Panc1 (cell line): ENCODE measurements around the gene PHOSPHO2. TPM values are rescaled to one million over a fixed set of nuclear protein-coding genes. Genes with fewer than 3 reads are reported as not detected.

ENCODE experiments used
- ATAC-seq: fragments of 200-7000 bp; cut with Tn5 transposase; 2 replicates; pipeline ENCODE4 v1.9.1; 2020; ENCODE audit warnings: mild to moderate bottlenecking, moderate library complexity
- BruUV-seq: library from RNA; stranded (reverse); fragments of 400-500 nt; replicated peaks from 2 replicates; lab custom pipeline; 2021; lab: Mats Ljungman, UMichigan
- CTCF ChIA-PET: fragments of 300-600 bp; sonication (Branson Sonifier 250); formaldehyde crosslinking; loops from one replicate; lab custom pipeline; 2022; ENCODE audit warnings: antibody characterized with exemption; lab: Charles Lee
- POLR2A ChIA-PET: fragments of 300-600 bp; sonication (Branson Sonifier 250); formaldehyde crosslinking; loops from one replicate; lab custom pipeline; 2022; ENCODE audit warnings: antibody characterized with exemption; lab: Charles Lee
- DNase-seq: peaks from one replicate; pipeline ENCODE4 v3.0.0-alpha.2; 2010; ENCODE audit warnings: low read depth, low spot score
- H3K27ac ChIP-seq: 2 replicates; pipeline ENCODE4 v1.5.1; 2011; ENCODE audit warnings: mild to moderate bottlenecking, low read length, inconsistent platforms
- H3K27me3 ChIP-seq: fragments of 200-500 bp; sonication (Bioruptor generic); 2 replicates; pipeline ENCODE4 v1.6.0; 2014; ENCODE audit warnings: low read length, inconsistent platforms; ENCODE audit not compliant: control insufficient read depth, insufficient read depth
- H3K36me3 ChIP-seq: fragments of 200-500 bp; sonication (Bioruptor generic); 2 replicates; pipeline ENCODE4 v1.5.1; 2014; ENCODE audit warnings: inconsistent platforms, mild to moderate bottlenecking, low read length, moderate library complexity; ENCODE audit not compliant: control insufficient read depth, insufficient read depth
- H3K4me1 ChIP-seq: 2 replicates; pipeline ENCODE4 v1.5.1; 2011; ENCODE audit warnings: inconsistent platforms, mild to moderate bottlenecking, low read length, moderate library complexity; ENCODE audit not compliant: control insufficient read depth, insufficient read depth
- H3K4me3 ChIP-seq, 2 experiments: 2 replicates each; pipeline ENCODE4 v1.5.1; 2011 to 2012; ENCODE audit warnings: low read depth in 2 of 2, low read length in 2 of 2, mild to moderate bottlenecking in 2 of 2, inconsistent platforms in 1 of 2, moderate library complexity in 1 of 2
- H3K9me3 ChIP-seq: fragments of 200-500 bp; sonication (Bioruptor generic); 2 replicates; pipeline ENCODE4 v1.5.1; 2014; ENCODE audit warnings: low read depth, mild to moderate bottlenecking, inconsistent platforms, low read length, moderate library complexity; ENCODE audit not compliant: control insufficient read depth, insufficient read depth
- CTCF ChIP-seq: fragments of 450-650 bp; IDR thresholded peaks from 2 replicates; pipeline ENCODE4 v1.5.1; 2017; ENCODE audit warnings: mild to moderate bottlenecking
- POLR2AphosphoS5 ChIP-seq: IDR thresholded peaks from 2 replicates; pipeline ENCODE4 v1.6.1; 2012; ENCODE audit warnings: mild to moderate bottlenecking, low read depth, low read length, moderate library complexity
- REST ChIP-seq, 2 experiments: IDR thresholded peaks; 2 replicates each; pipeline ENCODE4 v1.6.1; 2011 to 2012; ENCODE audit warnings: low read depth in 2 of 2, control low read depth in 1 of 2, low read length in 1 of 2, mild to moderate bottlenecking in 1 of 2, moderate library complexity in 1 of 2; ENCODE audit not compliant: insufficient read depth in 1 of 2
- SIN3A ChIP-seq: IDR thresholded peaks from 2 replicates; pipeline ENCODE4 v1.6.1; 2012; ENCODE audit warnings: low read depth, mild to moderate bottlenecking, low read length, moderate library complexity, borderline replicate concordance; ENCODE audit not compliant: insufficient read depth
- TCF7L2 ChIP-seq: IDR thresholded peaks from 2 replicates; pipeline ENCODE4 v1.6.1; 2011; ENCODE audit warnings: mild to moderate bottlenecking, low read depth, low read length, inconsistent platforms
- in situ Hi-C: cut with HindIII; loops from 2 replicates; pipeline ENCODE4 v1.10.0; 2016; ENCODE audit warnings: low sequenced_read_pairs, low pct_unique_long_range_greater_than_20kb
- intact Hi-C: fragments of 100-400 bp; cut with micrococcal nuclease; formaldehyde crosslinking; loops from one replicate; pipeline ENCODE4 v1.10.0; 2022; ENCODE audit not compliant: unreplicated experiment
- total RNA-seq: library from RNA; stranded (reverse); gene quantifications from one replicate; pipeline ENCODE4 v1.2.1, GENCODE V29; 2021; ENCODE audit not compliant: unreplicated experiment

The PHOSPHO2 gene
- total RNA-seq, 1 experiment from 2014 or later: 6.2 TPM

DNA sequence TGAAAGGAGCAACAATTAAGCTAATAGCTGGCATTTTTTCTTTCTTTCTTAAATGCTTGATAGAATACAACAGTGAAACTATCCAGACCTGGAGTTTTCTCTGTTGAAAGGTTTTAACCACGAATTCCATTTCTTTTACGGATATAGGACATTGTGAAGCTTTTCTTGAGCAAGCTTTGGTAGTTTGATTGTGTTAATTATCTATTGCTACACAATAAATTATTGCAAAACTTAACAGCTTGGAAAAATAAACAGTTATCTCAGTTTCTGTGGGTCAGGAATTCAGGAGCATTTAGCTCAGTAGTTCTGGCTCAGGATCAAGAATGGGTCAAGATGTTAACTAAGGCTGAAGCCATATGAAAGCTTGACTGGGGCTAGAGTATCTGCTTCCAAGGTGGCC, 11.7 kb downstream of the PHOSPHO2 start:
- Histone ChIP-seq H3K9me3 (no peaks in the 10 kb centered on the region), H3K27me3 (no peaks in the 10 kb centered on the region), H3K4me3 (no peak overlapping the region), H3K4me1 (no peaks in the 10 kb centered on the region), H3K27ac (no peak overlapping the region), H3K36me3 (no peaks in the 10 kb centered on the region; the same call in 1 of the 2 replicates)
- no TSS peak for BruUV-seq
- ATAC-seq (no peak), DNase-seq (no peak)
- in situ Hi-C loops: no loop called here
- no peak for TF ChIP-seq SIN3A
- no peak for TF ChIP-seq REST (IDR thresholded peaks at IDR 0.05; ENCODE audit: insufficient read depth in 1 of 2, low read depth in 2 of 2, low read length in 1 of 2)
- TF ChIP-seq TCF7L2: no peak
- no peak for TF ChIP-seq CTCF
- no peak for TF ChIP-seq POLR2AphosphoS5
- CTCF ChIA-PET: no interaction called here
- intact Hi-C loops: no loop called here
- POLR2A ChIA-PET: no interaction called here

GRCh38 chr2:169707626-169708025, 13.4 kb downstream of the PHOSPHO2 start:
- H3K4me3 ChIP-seq: no peak overlapping the region
- no peak for ATAC-seq
- POLR2A ChIA-PET: no interaction called here
- in situ Hi-C loops: no loop called here
- no peaks in the 10 kb centered on the region; the same call in 1 of the 2 replicates for H3K36me3 ChIP-seq
- H3K4me1 ChIP-seq: no peaks in the 10 kb centered on the region
- no peaks in the 10 kb centered on the region for H3K9me3 ChIP-seq
- H3K27ac ChIP-seq: no peak overlapping the region
- no TSS peak for BruUV-seq
- intact Hi-C loops: no loop called here
- no peaks in the 10 kb centered on the region for H3K27me3 ChIP-seq
- no peak for TF ChIP-seq REST (IDR thresholded peaks at IDR 0.05; ENCODE audit: insufficient read depth in 1 of 2, low read depth in 2 of 2, low read length in 1 of 2)
- TF ChIP-seq CTCF: no peak
- no peak for TF ChIP-seq SIN3A
- no peak for TF ChIP-seq TCF7L2
- TF ChIP-seq POLR2AphosphoS5: no peak
- CTCF ChIA-PET: no interaction called here
- no peak for DNase-seq
